HG03025 (cell line): Measurements from ENCODE around the gene FGD5.
"Not testable (repeated sequence)": the region's sequence is repeated elsewhere in the genome, so short reads cannot be mapped to it uniquely, and the experiment has no call there.

Experiments
- ATAC-seq: cut with Tn5 transposase; IDR thresholded peaks from one replicate; pipeline ENCODE4 v1.9.1; 2021; ENCODE audit warnings: mild to moderate bottlenecking, moderate library complexity; ENCODE audit not compliant: unreplicated experiment, low FRiP score

Gene FGD5

GRCh38 chr3:14892226-14892625 lies 73.5 kb downstream of the FGD5 start:
- no peak for ATAC-seq

- no peak for ATAC-seq
These were observed 75.3 kb downstream of the FGD5 start for GRCh38 chr3:14894085-14894484.

GRCh38 chr3:14897266-14897665 lies 78.5 kb downstream of the FGD5 start:
- no peak for ATAC-seq

GRCh38 chr3:14898929-14899328 lies 80.2 kb downstream of the FGD5 start:
- no peak for ATAC-seq

GRCh38 chr3:14899993-14900618 lies 81.3 kb downstream of the FGD5 start:
- ATAC-seq, result no peak

GRCh38 chr3:14900881-14901873 lies 82.4 kb downstream of the FGD5 start:
- no peak for ATAC-seq

- ATAC-seq, result no peak
These were observed 84.0 kb downstream of the FGD5 start for GRCh38 chr3:14902719-14903118.

- ATAC-seq, result not testable (repeated sequence)
These were observed 84.7 kb downstream of the FGD5 start for GRCh38 chr3:14903501-14903900.

GRCh38 chr3:14905055-14905657 lies 86.4 kb downstream of the FGD5 start:
- ATAC-seq, result no peak

- ATAC-seq, result no peak
These were observed 87.7 kb downstream of the FGD5 start for GRCh38 chr3:14906355-14906971.

- ATAC-seq, result no peak
These were observed 88.5 kb downstream of the FGD5 start for GRCh38 chr3:14907043-14907966.

GRCh38 chr3:14909250-14909649 lies 90.5 kb downstream of the FGD5 start:
- no peak for ATAC-seq

- no peak for ATAC-seq
These were observed 92.9 kb downstream of the FGD5 start for GRCh38 chr3:14911651-14912050.

GRCh38 chr3:14913071-14913925 lies 94.5 kb downstream of the FGD5 start:
- no peak for ATAC-seq

GRCh38 chr3:14913926-14914778 lies 95.4 kb downstream of the FGD5 start:
- no peak for ATAC-seq

- ATAC-seq, result no peak
These were observed 96.0 kb downstream of the FGD5 start for GRCh38 chr3:14914779-14915117.

GRCh38 chr3:14915636-14916222 lies 97.0 kb downstream of the FGD5 start:
- no peak for ATAC-seq

- no peak for ATAC-seq
These were observed 99.6 kb downstream of the FGD5 start for GRCh38 chr3:14918356-14918860.
